GM06990 (cell line): ENCODE measurements around the gene VANGL1.

ENCODE experiments used
- DNase-seq: peaks from one replicate; pipeline ENCODE4 v3.0.0-alpha.2; 2011; ENCODE audit not compliant: insufficient read length; ENCODE audit errors: extremely low read depth
- H3K27me3 ChIP-seq: replicated peaks from 2 replicates; pipeline ENCODE4 v1.6.0; 2011; ENCODE audit warnings: low read length; ENCODE audit not compliant: control insufficient read depth, insufficient read depth
- H3K36me3 ChIP-seq: 2 replicates; pipeline ENCODE4 v1.5.1; 2011; ENCODE audit warnings: low read length; ENCODE audit not compliant: control insufficient read depth, insufficient read depth
- H3K4me3 ChIP-seq: replicated peaks from 2 replicates; pipeline ENCODE4 v1.5.1; 2011; ENCODE audit warnings: low read depth, mild to moderate bottlenecking, control low read depth, low read length
- TF ChIP-seq, protein P1 (sequence below): IDR thresholded peaks from 2 replicates; pipeline ENCODE4 v1.5.1; 2011; ENCODE audit warnings: low read length, control low read depth, mild to moderate bottlenecking, inconsistent platforms; ENCODE audit not compliant: insufficient read depth, poor library complexity, severe bottlenecking

VANGL1 gene

GRCh38 chr1:115641762-115642167 lies at the start of gene VANGL1:
TSS of gene VANGL1 (plus strand) at chr1:115641970. CDS start at chr1:115651414, 9,444 bp downstream.
- DNase-seq, result peak; percentile 75
- Histone ChIP-seq H3K36me3 (no peaks in the 10 kb centered on the region), H3K27me3 (no peaks in the 10 kb centered on the region), H3K4me3 (peak within 1 kb of the TSS; percentile 81)
- TF ChIP-seq, protein P1, sequence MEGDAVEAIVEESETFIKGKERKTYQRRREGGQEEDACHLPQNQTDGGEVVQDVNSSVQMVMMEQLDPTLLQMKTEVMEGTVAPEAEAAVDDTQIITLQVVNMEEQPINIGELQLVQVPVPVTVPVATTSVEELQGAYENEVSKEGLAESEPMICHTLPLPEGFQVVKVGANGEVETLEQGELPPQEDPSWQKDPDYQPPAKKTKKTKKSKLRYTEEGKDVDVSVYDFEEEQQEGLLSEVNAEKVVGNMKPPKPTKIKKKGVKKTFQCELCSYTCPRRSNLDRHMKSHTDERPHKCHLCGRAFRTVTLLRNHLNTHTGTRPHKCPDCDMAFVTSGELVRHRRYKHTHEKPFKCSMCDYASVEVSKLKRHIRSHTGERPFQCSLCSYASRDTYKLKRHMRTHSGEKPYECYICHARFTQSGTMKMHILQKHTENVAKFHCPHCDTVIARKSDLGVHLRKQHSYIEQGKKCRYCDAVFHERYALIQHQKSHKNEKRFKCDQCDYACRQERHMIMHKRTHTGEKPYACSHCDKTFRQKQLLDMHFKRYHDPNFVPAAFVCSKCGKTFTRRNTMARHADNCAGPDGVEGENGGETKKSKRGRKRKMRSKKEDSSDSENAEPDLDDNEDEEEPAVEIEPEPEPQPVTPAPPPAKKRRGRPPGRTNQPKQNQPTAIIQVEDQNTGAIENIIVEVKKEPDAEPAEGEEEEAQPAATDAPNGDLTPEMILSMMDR, result no peak

DNA sequence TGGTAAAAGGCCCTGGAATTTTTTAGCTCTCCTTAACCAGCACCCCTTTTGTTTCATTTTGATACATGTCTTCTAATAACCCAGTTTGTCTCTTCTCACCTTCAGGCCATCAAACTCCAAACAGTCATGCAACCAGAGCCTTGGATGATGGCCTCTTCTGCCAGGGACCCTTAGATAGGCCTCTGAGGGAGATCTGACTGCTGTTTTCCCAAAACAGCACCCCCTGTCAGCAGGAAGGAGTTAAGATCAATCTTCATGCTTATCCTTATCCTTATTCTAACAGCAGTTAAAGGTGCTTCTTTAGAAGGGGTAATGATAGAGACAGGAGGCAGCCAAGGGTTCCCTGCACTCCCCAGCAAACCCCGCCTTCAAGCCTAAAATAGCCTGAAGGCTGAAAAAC lies 49.5 kb upstream of the VANGL1 start:
- TF ChIP-seq, protein P1, result peak; percentile 1
- no peak overlapping the region for H3K4me3 ChIP-seq
- H3K27me3 ChIP-seq, result 0 out of 2 replicates have a peak, but pooled peaks cover 1% of the 10 kb centered on the region
- DNase-seq, result no peak
- H3K36me3 ChIP-seq, result no peaks in the 10 kb centered on the region

GRCh38 chr1:115593365-115594259 lies 48.2 kb upstream of the VANGL1 start:
- H3K4me3 ChIP-seq, result no peak overlapping the region
- no peak for DNase-seq
- TF ChIP-seq, protein P1, result no peak
- H3K36me3 ChIP-seq, result no peaks in the 10 kb centered on the region
- H3K27me3 ChIP-seq, result 0 out of 2 replicates have a peak, but pooled peaks cover 1% of the 10 kb centered on the region

- 0 out of 2 replicates have a peak, but pooled peaks cover 1% of the 10 kb centered on the region for H3K27me3 ChIP-seq
- no peak overlapping the region for H3K4me3 ChIP-seq
- no peaks in the 10 kb centered on the region for H3K36me3 ChIP-seq
- TF ChIP-seq, protein P1, result no peak
- no peak for DNase-seq
Measured at GRCh38 chr1:115594600-115594999, 47.2 kb upstream of the VANGL1 start.

- DNase-seq, result peak; percentile 12
- TF ChIP-seq, protein P1, result peak; percentile 93
- 0 out of 2 replicates have a peak, but pooled peaks cover 1% of the 10 kb centered on the region for H3K27me3 ChIP-seq
- H3K4me3 ChIP-seq, result no peak overlapping the region
- no peaks in the 10 kb centered on the region for H3K36me3 ChIP-seq
Measured at GRCh38 chr1:115595279-115596079, 46.3 kb upstream of the VANGL1 start.
